Measurements from ENCODE around the gene PLK2.

PLK2 gene

GRCh38 chr5:58493141-58493540 is 33.3 kb upstream of the PLK2 start:
- Mint-ChIP-seq H3K4me3 (no peak overlapping the region), H3K9me3 (no peaks in the 10 kb centered on the region), H3K27me3 (peaks cover 12 to 19% of the 10 kb centered on the region in 2 donors), H3K27ac (no peak overlapping the region), H3K36me3 (ENCODE audit: insufficient read depth) (no peaks in the 10 kb centered on the region), H3K4me1 (ENCODE audit: low read depth in 2 of 2) (no peaks in the 10 kb centered on the region)
- DNase-seq, result no peak
- no peak for ATAC-seq (replicated peaks)

- DNase-seq (no peak), ATAC-seq (replicated peaks) (peak; percentile 36)
- Mint-ChIP-seq H3K36me3 (ENCODE audit: insufficient read depth) (no peaks in the 10 kb centered on the region), H3K27ac (no peak within 1 kb of the TSS), H3K27me3 (peaks cover 7 to 19% of the 10 kb centered on the region in 2 donors), H3K4me3 (no peak within 1 kb of the TSS), H3K4me1 (ENCODE audit: low read depth in 2 of 2) (no peaks in the 10 kb centered on the region), H3K9me3 (no peaks in the 10 kb centered on the region)
Measured at GRCh38 chr5:58491216-58491892, 31.5 kb upstream of the PLK2 start, which contains the start of gene GAPT. Gene GAPT, plus strand, starts transcription at chr5:58491435. Its CDS starts 3,102 bp downstream, at chr5:58494537.

- H3K9me3 Mint-ChIP-seq, result no peaks in the 10 kb centered on the region
- peaks cover 7 to 19% of the 10 kb centered on the region in 2 donors for H3K27me3 Mint-ChIP-seq
- no peak overlapping the region for H3K4me3 Mint-ChIP-seq
- H3K27ac Mint-ChIP-seq, result no peak overlapping the region
- H3K36me3 Mint-ChIP-seq (ENCODE audit: insufficient read depth), result no peaks in the 10 kb centered on the region
- DNase-seq (no peak), ATAC-seq (replicated peaks) (no peak)
- H3K4me1 Mint-ChIP-seq (ENCODE audit: low read depth in 2 of 2), result no peaks in the 10 kb centered on the region
Measured at GRCh38 chr5:58490402-58491050, 30.6 kb upstream of the PLK2 start.

- Mint-ChIP-seq H3K4me3 (no peak overlapping the region), H3K27ac (no peak overlapping the region), H3K36me3 (ENCODE audit: insufficient read depth) (peaks cover 3% of the 10 kb centered on the region), H3K9me3 (no peaks in the 10 kb centered on the region), H3K4me1 (ENCODE audit: low read depth in 2 of 2) (no peaks in the 10 kb centered on the region), H3K27me3 (peaks cover 7 to 19% of the 10 kb centered on the region in 2 donors)
- ATAC-seq (replicated peaks) (no peak), DNase-seq (no peak)
Measured at GRCh38 chr5:58486290-58486689, 26.4 kb upstream of the PLK2 start.

- Mint-ChIP-seq H3K9me3 (no peaks in the 10 kb centered on the region), H3K27me3 (peaks cover 7% of the 10 kb centered on the region in 2 donors), H3K4me3 (no peak overlapping the region), H3K4me1 (ENCODE audit: low read depth in 2 of 2) (no peaks in the 10 kb centered on the region), H3K27ac (no peak overlapping the region), H3K36me3 (ENCODE audit: insufficient read depth) (peaks cover 3% of the 10 kb centered on the region)
- ATAC-seq (replicated peaks) (no peak), DNase-seq (no peak)
Measured at GRCh38 chr5:58484505-58484904, 24.6 kb upstream of the PLK2 start.

GRCh38 chr5:58482536-58482935 is 22.6 kb upstream of the PLK2 start:
- H3K9me3 Mint-ChIP-seq, result no peaks in the 10 kb centered on the region
- peaks cover 3% of the 10 kb centered on the region for H3K36me3 Mint-ChIP-seq (ENCODE audit: insufficient read depth)
- DNase-seq (no peak), ATAC-seq (replicated peaks) (no peak)
- no peak overlapping the region for H3K27ac Mint-ChIP-seq
- no peaks in the 10 kb centered on the region for H3K27me3 Mint-ChIP-seq
- no peaks in the 10 kb centered on the region for H3K4me1 Mint-ChIP-seq (ENCODE audit: low read depth in 2 of 2)
- no peak overlapping the region for H3K4me3 Mint-ChIP-seq

GRCh38 chr5:58481828-58482227 is 21.9 kb upstream of the PLK2 start:
- Mint-ChIP-seq H3K27me3 (no peaks in the 10 kb centered on the region), H3K4me3 (no peak overlapping the region), H3K27ac (no peak overlapping the region), H3K4me1 (ENCODE audit: low read depth in 2 of 2) (no peaks in the 10 kb centered on the region), H3K36me3 (ENCODE audit: insufficient read depth) (peaks cover 3% of the 10 kb centered on the region), H3K9me3 (no peaks in the 10 kb centered on the region)
- DNase-seq, result no peak
- no peak for ATAC-seq (replicated peaks)

GRCh38 chr5:58481066-58481676 is 21.3 kb upstream of the PLK2 start:
- no peaks in the 10 kb centered on the region for H3K9me3 Mint-ChIP-seq
- peaks cover 3% of the 10 kb centered on the region for H3K36me3 Mint-ChIP-seq (ENCODE audit: insufficient read depth)
- no peak overlapping the region for H3K27ac Mint-ChIP-seq
- ATAC-seq (replicated peaks) (no peak), DNase-seq (no peak)
- H3K4me1 Mint-ChIP-seq (ENCODE audit: low read depth in 2 of 2), result no peaks in the 10 kb centered on the region
- H3K4me3 Mint-ChIP-seq, result no peak overlapping the region
- H3K27me3 Mint-ChIP-seq, result no peaks in the 10 kb centered on the region

GRCh38 chr5:58477760-58478376 is 18.0 kb upstream of the PLK2 start:
- peaks cover 0 to 13% of the 10 kb centered on the region in 2 donors for H3K27me3 Mint-ChIP-seq
- H3K36me3 Mint-ChIP-seq (ENCODE audit: insufficient read depth), result no peaks in the 10 kb centered on the region
- no peak overlapping the region for H3K27ac Mint-ChIP-seq
- no peak overlapping the region for H3K4me3 Mint-ChIP-seq
- ATAC-seq (replicated peaks) (no peak), DNase-seq (no peak)
- H3K9me3 Mint-ChIP-seq, result peaks cover 0 to 1% of the 10 kb centered on the region in 2 donors
- no peaks in the 10 kb centered on the region for H3K4me1 Mint-ChIP-seq (ENCODE audit: low read depth in 2 of 2)

GRCh38 chr5:58475404-58475803 is 15.5 kb upstream of the PLK2 start:
- H3K9me3 Mint-ChIP-seq, result peaks cover 0 to 1% of the 10 kb centered on the region in 2 donors
- no peak overlapping the region for H3K27ac Mint-ChIP-seq
- DNase-seq (no peak), ATAC-seq (replicated peaks) (no peak)
- H3K4me3 Mint-ChIP-seq, result no peak overlapping the region
- peaks cover 0 to 19% of the 10 kb centered on the region in 2 donors for H3K27me3 Mint-ChIP-seq
- no peaks in the 10 kb centered on the region for H3K36me3 Mint-ChIP-seq (ENCODE audit: insufficient read depth)
- H3K4me1 Mint-ChIP-seq (ENCODE audit: low read depth in 2 of 2), result no peaks in the 10 kb centered on the region

- ATAC-seq (replicated peaks) (no peak), DNase-seq (no peak)
- no peaks in the 10 kb centered on the region for H3K4me1 Mint-ChIP-seq (ENCODE audit: low read depth in 2 of 2)
- H3K9me3 Mint-ChIP-seq, result no peaks in the 10 kb centered on the region
- no peak overlapping the region for H3K4me3 Mint-ChIP-seq
- H3K27me3 Mint-ChIP-seq, result peaks cover 0 to 27% of the 10 kb centered on the region in 2 donors
- no peaks in the 10 kb centered on the region for H3K36me3 Mint-ChIP-seq (ENCODE audit: insufficient read depth)
- no peak overlapping the region for H3K27ac Mint-ChIP-seq
Measured at GRCh38 chr5:58469896-58470295, 10.0 kb upstream of the PLK2 start.

- Mint-ChIP-seq H3K9me3 (no peaks in the 10 kb centered on the region), H3K4me3 (no peak overlapping the region), H3K27ac (no peak overlapping the region), H3K27me3 (peaks cover 0 to 14% of the 10 kb centered on the region in 2 donors), H3K4me1 (ENCODE audit: low read depth in 2 of 2) (no peaks in the 10 kb centered on the region), H3K36me3 (ENCODE audit: insufficient read depth) (no peaks in the 10 kb centered on the region)
- peak; percentile 31 for ATAC-seq (replicated peaks)
- DNase-seq, result no peak
Measured at GRCh38 chr5:58466939-58467338, 7.1 kb upstream of the PLK2 start.

- peaks cover 13 to 15% of the 10 kb centered on the region in 2 donors for H3K27me3 Mint-ChIP-seq
- H3K4me1 Mint-ChIP-seq (ENCODE audit: low read depth in 2 of 2), result peaks cover 6 to 7% of the 10 kb centered on the region in 2 donors
- peaks cover 14% of the 10 kb centered on the region for H3K36me3 Mint-ChIP-seq (ENCODE audit: insufficient read depth)
- DNase-seq (peak; percentile 32 to 43 (median 32)), ATAC-seq (replicated peaks) (no peak)
- H3K27ac Mint-ChIP-seq, result no peak overlapping the region
- no peaks in the 10 kb centered on the region for H3K9me3 Mint-ChIP-seq
- no peak overlapping the region for H3K4me3 Mint-ChIP-seq
Measured at GRCh38 chr5:58462623-58463230, 2.8 kb upstream of the PLK2 start.
